ENCODE results near the gene UPF2. TPM values are rescaled to one million over a fixed set of nuclear protein-coding genes. Genes with fewer than 3 reads are reported as not detected.
"Not testable (repeated sequence)": the region's sequence is repeated elsewhere in the genome, so short reads cannot be mapped to it uniquely, and the experiment has no call there.

Gene UPF2
- total RNA-seq, 1 donor from 2014 or later: 10.7 TPM

DNA sequence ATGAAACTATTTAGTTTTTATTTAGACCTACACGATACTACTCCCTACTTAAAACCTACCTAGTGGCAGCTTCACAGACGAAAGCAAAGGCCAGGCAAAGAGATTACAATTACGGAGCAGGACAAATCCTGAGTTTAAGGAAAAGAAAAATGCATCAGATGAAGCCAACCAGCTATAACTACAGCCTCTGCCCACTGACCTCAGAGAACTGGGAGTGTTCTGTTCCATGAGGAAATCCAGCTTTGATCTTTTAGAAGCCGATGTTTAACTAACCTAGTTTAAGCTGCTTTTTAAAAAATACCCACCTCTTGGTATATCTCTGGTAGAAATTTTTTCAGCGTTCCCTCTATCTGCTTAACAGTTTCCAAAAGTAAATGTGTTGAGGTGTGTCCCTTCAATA lies 3.0 kb upstream of the UPF2 start:
- no peak for DNase-seq (ENCODE audit: low read depth in 2 of 2)

DNA sequence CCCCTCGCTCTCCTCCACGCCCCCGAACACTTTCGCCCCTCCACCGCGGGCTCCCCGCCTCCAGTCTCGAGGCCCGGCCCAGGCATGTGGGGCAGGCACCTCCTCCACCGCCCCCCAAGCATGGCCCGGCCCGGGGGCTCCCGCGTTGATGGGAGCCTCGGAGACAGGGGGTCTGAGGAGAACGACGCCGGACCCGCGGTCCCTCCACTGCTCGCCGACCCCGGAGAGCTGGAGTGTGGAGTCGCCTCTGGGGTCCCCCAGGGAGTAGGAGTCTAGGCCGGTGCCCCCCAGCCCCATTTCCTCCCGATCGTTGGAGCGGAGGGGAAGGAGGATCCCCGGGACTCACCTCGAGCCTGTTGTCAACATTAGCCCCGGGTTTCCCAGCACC lies 206 bp downstream of the UPF2 start:
- peak in 1 of 2 donors; percentile 39 for DNase-seq (ENCODE audit: low read depth in 2 of 2)

DNA sequence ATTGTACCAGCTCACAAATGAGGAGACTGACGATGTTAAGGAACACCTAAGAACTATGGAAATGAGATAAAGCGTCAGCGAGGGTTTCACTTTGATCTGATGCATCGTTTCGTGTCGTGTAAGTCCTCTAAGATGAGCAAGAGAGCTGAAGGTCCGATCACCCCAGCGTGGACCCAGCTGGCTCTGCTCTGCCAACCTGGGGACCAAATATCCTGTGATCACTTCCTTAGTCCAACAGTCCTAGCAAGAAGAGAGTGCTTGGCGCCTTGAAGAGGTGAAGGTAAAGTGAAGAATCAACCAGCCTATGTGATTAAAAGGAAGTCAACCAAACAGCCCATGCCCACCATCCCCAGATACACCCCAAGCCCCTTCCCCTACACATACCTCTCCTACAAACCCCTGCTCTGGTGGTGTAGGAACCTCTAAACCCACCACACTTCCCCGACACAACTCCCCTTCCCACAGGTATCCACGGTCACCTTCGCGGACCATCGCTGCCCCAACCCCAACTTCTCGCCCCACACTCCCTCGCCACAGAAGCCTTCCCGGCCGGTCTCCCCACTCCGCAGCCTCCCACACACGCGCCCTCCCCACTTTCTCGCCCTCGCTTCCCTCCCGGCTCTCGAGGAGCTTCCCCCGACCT lies 722 bp downstream of the UPF2 start:
- peak in 1 of 2 donors; percentile 41 for DNase-seq (ENCODE audit: low read depth in 2 of 2)

DNA sequence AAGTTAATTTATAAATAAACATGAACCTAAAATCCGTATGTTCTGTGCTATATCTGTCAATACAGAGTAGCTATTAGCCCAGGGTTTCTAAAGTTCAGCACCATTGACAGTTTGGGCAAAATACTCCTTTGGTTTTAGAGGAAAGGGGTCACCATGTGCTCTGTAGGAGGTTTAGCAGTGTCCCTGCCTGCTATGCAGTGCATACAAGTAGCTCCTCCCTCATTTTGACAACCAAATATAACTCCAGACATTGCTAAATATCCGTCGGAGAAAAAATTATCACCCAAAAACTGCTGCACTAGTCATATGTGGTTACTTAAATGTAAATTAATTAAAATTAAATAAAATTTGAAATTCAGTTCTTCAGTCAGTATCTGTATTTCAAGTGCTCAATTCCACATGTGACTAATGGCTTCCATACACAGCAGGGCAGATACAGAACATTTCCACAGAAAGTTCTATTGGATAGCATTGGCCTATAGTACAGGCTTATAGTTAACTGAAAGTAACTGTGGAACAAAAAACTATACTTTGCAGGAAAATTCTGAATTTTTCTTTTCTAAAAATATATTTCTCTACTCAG lies 6.4 kb downstream of the UPF2 start:
- no peak for DNase-seq (ENCODE audit: low read depth in 2 of 2)

DNA sequence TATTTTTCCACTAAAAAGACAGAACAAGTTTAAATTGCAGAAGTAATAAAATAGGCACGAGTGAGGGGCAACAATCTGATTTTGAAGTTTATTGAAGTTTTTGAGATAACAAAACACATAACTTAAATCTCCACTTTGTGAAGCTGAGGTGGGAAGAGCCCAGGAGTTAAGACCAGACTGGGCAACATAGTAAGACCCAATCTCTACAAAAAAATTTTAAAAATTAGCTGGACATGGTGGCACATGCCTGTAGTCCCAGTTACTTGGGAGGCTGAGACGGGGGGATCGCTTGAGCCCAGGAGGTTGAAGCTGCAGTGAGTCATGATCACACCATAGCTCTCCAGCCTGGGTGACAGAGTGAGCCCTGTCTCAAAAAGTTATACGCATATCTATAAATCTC lies 11.2 kb downstream of the UPF2 start:
- DNase-seq (ENCODE audit: low read depth in 2 of 2): no peak

DNA sequence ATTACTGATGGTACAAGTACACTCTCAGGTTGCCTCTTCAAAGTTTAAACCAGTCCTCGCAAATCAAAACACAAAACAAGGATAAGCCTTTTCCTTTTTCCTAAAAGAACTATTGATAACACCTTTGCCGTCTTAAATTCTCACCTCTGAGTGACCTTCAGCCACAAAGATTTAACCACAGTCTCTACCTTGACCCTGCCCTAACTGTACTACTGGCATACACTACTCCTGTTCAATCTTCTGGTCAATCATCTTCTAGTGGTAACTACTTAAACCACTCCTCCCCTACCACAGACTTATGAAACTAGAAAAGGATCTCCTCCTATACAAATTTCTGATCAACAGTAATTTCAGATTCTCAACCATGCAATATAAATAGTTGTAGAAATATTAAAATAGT lies 15.1 kb downstream of the UPF2 start:
- no peak for DNase-seq (ENCODE audit: low read depth in 2 of 2)

DNA sequence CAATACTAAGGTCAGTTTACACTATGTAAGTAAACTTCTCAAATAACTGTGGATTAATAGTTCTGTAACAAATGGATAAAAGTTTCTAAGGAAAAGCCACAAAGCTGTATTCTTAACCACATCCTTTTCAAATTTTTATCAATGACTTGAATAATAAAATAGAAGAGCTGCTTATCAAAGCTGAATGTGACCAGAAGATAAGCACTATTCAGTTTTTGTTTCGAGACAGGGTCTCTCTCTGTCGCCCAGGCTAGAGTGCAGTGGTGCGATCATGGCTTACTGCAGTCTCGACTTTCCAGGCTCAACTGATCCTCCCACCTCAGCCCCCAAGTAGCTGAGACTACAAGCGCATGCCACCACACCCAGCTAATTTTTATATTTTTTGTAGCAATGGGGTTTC lies 17.0 kb downstream of the UPF2 start:
- no peak for DNase-seq (ENCODE audit: low read depth in 2 of 2)

DNA sequence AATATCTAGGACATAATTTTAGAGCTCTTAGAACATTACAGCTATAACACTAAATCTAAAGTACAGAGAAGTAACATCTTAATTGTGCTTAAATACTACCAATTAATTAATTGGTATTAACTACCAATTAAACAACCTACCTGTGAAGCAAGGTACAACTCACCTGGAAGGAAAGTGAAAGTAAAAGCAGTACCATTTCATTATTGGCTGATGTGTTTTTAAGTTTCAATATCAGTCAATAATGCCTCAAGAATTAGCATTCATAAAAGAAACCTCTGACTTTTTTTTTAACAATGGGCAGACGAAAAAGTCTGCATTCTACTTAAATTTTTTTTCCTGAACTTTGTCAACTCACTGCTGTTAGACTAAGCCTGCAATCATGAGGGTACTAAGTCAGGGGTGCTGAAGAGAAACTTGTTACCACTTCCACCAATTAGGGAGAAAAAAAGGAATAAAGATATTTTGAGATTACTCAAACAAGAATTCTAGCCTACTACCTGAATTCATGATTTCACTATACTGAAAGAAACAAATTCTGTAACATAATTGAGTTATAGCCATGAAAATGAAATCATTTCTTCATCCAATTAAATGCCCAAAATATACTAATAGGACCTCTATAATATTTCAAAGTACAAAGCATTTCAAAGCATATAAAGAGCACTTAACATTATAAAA lies 19.9 kb downstream of the UPF2 start:
- no peak for DNase-seq (ENCODE audit: low read depth in 2 of 2)

DNA sequence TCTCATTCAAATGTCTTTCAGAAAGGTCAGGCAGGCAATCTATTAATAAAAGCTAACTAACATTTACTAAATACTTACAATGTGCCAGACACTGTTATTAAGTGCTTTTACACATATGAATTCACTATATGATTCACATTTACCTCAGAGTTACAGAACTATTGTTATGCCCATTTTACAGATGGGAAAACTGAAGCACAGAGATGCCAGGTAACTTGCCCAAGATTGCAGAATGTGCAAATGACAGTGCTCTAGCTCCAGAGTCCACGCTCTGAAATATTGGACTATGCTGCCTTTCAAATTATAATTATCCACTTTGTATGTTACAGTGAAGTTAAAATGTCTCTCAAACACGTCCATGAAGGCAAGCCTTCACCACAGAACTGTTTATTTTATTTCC lies 22.0 kb downstream of the UPF2 start:
- no peak for DNase-seq (ENCODE audit: low read depth in 2 of 2)

DNA sequence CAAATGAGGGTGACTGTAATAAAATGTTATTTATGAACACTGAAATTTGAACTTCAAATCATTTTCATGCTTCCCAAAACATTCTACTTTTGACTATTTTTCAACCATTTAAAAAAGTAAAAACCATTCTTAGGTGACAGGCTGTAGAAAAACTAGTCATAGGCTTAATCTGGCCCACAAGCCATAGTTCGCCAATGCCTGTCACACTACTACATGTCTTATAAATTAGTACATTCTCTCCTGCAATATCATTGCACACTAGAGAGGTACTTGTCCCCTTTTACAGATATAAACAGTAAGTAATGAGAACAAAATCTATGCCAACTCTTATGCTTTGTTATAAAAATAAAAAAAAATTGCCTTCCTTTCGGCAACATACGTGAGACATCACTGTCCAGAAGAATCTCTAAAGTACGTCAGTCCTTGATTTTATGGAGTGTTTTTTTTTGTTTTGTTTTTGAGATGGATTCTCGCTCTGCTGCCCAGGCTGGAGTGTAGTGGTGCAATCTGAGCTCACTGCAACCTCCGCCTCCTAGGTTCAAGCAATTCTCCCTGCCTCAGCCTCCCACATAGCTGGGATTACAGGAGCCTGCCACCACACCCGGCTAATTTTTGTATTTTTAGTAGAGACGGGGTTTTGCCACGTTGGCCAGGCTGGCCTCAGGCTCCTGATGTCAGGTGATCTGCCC lies 23.2 kb downstream of the UPF2 start:
- DNase-seq (ENCODE audit: low read depth in 2 of 2): no peak

DNA sequence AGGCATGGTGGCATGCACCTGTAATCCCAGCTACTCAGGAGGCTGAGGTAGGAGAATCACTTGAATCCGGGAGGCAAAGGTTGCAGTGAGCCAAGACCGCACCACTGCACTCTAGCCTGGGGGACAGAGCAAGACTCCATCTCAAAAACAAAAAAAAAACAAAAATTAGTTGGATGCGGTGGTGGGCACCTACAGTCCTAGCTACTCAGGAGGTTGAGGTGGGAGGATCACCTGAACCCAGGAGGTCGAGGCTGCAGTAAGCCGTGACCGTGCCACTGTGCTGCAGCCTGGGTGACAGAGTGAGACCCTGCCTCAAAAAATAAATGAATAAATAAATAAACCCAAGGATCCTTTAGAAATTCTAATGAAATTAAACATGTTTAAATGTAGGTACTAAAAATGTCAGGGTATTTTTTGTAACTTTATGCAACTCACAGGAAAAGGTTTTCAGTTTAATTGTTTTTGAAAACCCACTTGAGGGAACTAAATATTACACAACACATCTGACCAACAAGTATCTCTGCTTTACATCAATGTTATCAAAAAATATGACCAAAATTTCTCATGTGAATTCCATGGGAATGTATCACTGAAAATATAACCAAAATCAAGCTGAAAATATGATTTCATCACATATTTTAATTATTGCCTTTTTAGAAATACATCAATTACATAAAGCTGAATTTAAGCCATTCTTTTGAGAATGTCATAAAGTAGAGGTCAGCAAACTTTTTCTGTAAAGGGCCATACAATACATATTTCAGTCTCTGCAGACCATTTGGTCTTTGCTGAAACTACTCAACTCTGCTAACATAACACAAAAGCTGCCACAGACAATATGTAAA lies 23.9 kb downstream of the UPF2 start:
- DNase-seq (ENCODE audit: low read depth in 2 of 2): no peak

DNA sequence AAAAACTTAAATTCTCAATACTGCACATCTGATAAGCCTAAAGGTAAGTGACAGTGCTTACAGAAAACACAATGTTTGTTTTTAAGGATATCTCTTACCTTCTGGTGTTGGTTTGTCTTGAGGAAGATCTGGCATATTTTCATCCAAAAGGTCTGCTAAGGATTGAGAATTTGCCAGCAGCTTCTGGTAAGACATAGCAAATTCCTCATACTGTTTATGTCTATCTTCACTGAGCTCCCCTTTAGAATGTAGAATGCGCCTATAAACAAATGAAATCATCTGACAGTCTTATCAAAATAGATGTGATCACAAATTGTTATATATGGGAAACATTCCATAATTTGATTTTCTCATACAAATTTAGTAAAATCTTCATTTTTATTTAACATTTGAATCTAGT lies 28.7 kb downstream of the UPF2 start:
- DNase-seq (ENCODE audit: low read depth in 2 of 2): no peak

DNA sequence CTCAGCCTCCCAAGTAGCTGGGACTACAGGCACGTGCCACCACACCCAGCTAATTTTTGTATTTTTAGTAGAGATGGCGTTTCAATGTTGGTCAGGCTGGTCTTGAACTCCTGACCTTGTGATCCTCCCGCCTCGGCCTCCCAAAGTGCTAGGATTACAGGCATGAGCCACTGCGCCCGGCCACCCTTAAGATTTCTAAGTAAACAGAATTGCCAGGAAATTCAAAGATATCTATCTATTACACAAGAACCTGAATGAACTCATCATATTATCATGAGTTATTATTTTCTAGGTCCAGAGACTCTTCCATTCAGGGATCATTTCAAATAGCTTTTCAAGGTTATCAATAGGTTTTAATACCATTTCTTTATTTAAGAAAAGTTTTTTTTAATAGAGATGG lies 29.2 kb downstream of the UPF2 start:
- DNase-seq (ENCODE audit: low read depth in 2 of 2): not testable (repeated sequence)

DNA sequence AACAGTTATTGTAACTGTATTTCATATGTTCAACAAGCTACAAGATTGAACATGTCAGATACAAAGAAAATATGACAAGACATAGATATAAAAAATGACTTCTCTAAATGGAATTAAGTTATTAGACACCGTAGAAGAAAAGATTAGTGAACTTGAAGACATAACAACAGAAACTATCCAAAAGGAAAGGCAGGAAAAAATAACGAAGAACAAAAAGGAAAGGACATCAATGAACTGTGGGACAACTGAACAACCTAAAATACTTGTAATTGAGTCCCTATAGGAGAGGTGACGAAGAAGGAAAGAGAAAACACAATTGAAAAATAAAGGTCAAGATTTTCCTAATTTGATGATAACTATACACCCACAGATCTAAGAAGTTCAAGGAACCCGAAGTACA lies 32.3 kb downstream of the UPF2 start:
- DNase-seq (ENCODE audit: low read depth in 2 of 2): no peak

DNA sequence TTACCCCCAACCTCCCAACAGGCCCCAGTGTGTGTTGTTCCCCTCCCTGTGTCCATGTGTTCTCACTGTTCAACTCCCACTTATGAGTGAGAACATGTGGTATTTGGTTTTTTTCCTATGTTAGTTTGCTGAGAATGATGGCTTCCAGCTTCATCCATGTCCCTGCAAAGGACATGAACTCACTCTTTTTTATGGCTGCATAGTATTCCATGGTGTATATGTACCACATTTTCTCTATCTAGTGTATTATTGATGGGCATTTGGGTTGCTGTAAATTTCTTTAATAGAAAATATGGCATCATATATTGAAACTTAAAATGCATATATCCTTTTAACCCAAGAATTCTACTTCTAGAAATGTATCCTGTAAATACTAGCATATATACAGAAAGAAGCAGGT lies 33.8 kb downstream of the UPF2 start:
- DNase-seq (ENCODE audit: low read depth in 2 of 2): not testable (repeated sequence)

DNA sequence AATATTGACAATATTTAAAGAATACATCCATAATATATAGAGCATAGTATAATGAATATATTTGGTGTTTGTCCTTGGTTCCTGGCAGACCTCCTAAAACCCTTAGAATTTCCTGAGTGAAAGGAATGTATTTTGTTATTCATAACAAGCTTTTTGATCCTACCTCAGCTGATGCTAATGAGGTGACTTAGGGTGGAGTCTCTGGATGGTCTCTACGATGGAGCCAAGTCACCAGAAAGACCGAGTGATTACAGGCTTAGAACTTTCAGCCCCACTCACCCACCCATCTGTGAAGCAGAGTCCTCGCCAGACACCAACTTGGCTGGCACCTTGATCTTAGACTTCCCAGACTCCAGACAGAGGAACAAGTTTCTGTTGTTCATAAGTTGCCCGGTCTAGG lies 35.9 kb downstream of the UPF2 start:
- DNase-seq (ENCODE audit: low read depth in 2 of 2): no peak

DNA sequence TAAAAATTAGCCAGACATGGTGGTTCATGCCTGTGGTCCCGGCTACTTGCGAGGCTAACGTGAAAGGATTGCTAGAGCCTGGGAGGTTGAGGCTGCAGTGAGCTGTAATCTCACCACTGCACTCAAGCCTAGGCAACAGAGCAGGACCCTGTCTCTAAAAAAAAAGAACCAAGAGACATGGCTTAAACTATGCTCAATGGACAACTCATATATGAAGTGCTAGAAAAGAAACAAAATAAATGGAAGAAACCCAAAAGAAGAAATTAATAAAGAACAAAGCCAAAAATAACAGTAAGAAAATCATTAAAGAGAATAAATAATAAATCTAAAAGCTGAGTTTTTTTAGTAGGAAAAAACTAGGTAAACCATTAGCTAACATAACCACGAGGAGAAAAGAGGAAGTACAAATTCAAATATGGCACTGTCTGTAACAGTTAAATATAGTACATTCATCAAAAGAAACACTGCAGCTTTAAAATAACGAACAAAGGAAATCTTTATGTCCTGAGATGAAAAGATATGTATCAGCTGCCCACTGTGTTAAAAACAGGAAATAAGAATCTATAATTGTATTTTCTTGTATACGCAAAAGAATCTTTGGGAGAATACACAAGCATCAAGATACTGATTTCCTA lies 48.7 kb downstream of the UPF2 start:
- peak in 1 of 2 donors; percentile 59 for DNase-seq (ENCODE audit: low read depth in 2 of 2)

DNA sequence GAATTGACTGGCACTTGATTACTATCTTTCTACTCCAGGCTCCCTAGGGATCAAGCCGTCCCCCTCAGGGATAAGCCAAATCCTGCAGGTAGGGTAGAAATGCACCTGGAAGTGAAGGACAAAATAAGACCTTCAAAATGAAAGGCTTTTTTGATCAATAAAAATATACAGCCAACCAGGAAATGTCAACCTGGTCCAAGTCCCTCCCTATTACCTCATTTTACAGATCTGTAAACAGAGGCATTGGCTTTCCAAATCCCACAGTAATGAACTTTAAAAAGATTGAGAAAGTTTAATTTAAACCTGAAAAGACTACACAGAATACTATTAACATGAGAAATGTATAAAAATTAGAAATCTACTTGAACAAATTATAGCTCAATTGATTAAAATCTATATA lies 53.7 kb downstream of the UPF2 start:
- no peak for DNase-seq (ENCODE audit: low read depth in 2 of 2)

DNA sequence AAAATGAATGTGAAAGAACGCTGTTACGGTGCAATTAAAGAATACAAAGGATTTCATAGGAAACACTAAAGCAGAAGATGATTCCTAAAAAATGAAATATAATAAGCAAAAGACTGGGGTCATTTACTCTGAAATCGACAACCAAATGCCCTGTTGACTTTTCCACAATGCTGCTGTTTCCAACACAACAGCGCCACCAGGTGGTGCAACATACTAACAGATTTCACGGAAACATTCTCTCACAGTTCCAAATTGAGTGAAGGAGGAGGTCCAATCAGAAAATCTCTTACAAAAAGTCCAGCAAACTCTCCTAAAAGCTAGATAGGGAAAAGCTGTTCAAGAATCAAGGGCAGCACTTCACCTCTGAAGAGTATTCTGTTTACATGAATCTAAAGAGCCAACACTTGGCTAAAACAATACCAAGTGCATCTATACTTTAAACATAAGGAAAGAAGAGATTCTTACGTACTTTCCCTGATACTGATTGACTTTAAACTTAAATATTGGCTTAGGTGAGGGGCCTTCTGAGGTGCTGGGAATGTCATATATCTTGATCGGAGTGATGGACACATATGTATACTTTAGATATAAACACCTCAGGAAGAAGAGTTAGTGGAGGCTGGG lies 55.9 kb downstream of the UPF2 start:
- DNase-seq (ENCODE audit: low read depth in 2 of 2): peak; percentile 80 to 83

DNA sequence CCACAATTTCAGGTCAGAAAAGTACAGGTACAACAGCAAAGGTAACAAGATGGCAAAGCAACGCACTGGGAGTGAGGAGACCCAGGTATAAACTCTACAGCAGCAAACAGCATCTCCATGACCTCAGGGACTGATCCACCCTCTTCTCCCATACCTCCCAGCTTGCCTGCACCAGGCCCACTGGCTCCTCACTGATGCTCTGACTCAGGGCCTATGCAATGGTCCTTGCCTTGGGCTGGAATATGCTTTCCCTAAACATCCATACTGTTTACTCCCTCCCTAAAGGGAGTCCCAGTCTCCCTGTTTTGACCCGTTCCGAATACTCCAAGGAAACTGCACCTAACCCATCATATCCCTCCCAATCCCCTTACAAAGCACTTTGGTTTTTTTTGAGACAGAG lies 60.4 kb downstream of the UPF2 start:
- no peak for DNase-seq (ENCODE audit: low read depth in 2 of 2)

DNA sequence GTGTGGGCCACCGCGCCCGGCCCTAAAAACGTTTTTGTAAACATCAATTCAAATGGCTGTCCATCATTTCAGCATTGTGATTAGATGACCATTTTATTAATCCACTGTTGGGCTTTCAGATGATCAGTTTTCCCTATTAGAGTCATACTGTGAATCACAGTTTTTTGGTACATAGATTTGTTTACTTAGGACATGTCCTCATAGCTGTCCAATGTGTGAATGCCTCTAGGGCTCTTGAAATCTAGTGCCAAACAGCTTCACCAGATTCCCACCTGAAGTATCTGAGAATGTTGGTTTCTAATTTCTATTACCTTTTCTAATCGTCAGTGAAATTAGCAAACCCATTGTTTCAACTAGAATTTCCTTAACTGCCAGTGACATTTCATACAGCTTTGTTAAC lies 66.8 kb downstream of the UPF2 start:
- DNase-seq (ENCODE audit: low read depth in 2 of 2): no peak
